MM.1S (cell line): Measurements from ENCODE around the gene FAM118B.

Source experiments
- DNase-seq: peaks from one replicate; pipeline ENCODE4 v3.0.0-alpha.2; 2015
- H2AFZ ChIP-seq: fragments of 300-600 bp; sonication (generic); 2 replicates; pipeline ENCODE4 v1.6.0; 2016; ENCODE audit warnings: antibody characterized with exemption, low read length
- H3F3A ChIP-seq: fragments of 300-600 bp; sonication (generic); 2 replicates; pipeline ENCODE4 v1.6.1; 2016; ENCODE audit warnings: mild to moderate bottlenecking, antibody characterized with exemption, low read length, moderate library complexity, mixed read lengths; ENCODE audit not compliant: insufficient read depth
- H3K27ac ChIP-seq: fragments of 300-600 bp; sonication (generic); 2 replicates; pipeline ENCODE4 v1.5.1; 2016; ENCODE audit warnings: mild to moderate bottlenecking, low read length
- H3K27me3 ChIP-seq: fragments of 300-600 bp; sonication (generic); replicated peaks from 2 replicates; pipeline ENCODE4 v1.6.0; 2016; ENCODE audit warnings: low read length; ENCODE audit not compliant: insufficient read depth
- H3K36me3 ChIP-seq: fragments of 300-600 bp; sonication (generic); replicated peaks from 2 replicates; pipeline ENCODE4 v1.6.1; 2016; ENCODE audit warnings: mild to moderate bottlenecking, low read length, mixed read lengths; ENCODE audit not compliant: insufficient read depth
- H3K4me1 ChIP-seq: fragments of 300-600 bp; sonication (generic); 2 replicates; pipeline ENCODE4 v1.6.1; 2016; ENCODE audit warnings: low read length, mixed read lengths
- H3K4me2 ChIP-seq: fragments of 300-600 bp; sonication (generic); 2 replicates; pipeline ENCODE4 v1.6.0; 2016; ENCODE audit warnings: low read depth, low read length
- H3K4me3 ChIP-seq: fragments of 300-600 bp; sonication (generic); 2 replicates; pipeline ENCODE4 v1.5.1; 2016; ENCODE audit warnings: low read length, mixed read lengths
- H3K79me2 ChIP-seq: fragments of 300-600 bp; sonication (generic); 2 replicates; pipeline ENCODE4 v1.6.1; 2016; ENCODE audit warnings: mixed run types, low read length, mixed read lengths
- H3K9ac ChIP-seq: fragments of 300-600 bp; sonication (generic); 2 replicates; pipeline ENCODE4 v1.6.1; 2016; ENCODE audit warnings: low read length, mixed read lengths
- H3K9me2 ChIP-seq: fragments of 300-600 bp; sonication (generic); replicated peaks from 2 replicates; pipeline ENCODE4 v1.6.1; 2016; ENCODE audit warnings: mild to moderate bottlenecking, low read length, mixed read lengths; ENCODE audit not compliant: insufficient read depth
- H3K9me3 ChIP-seq: fragments of 300-600 bp; sonication (generic); replicated peaks from 2 replicates; pipeline ENCODE4 v1.6.1; 2016; ENCODE audit warnings: mild to moderate bottlenecking, low read length, mixed read lengths; ENCODE audit not compliant: insufficient read depth
- H4K20me1 ChIP-seq: fragments of 300-600 bp; sonication (generic); 2 replicates; pipeline ENCODE4 v1.6.1; 2016; ENCODE audit warnings: mild to moderate bottlenecking, low read length, moderate library complexity, mixed read lengths; ENCODE audit not compliant: insufficient read depth
- CTCF ChIP-seq: fragments of 300-600 bp; sonication (generic); IDR thresholded peaks from 2 replicates; pipeline ENCODE4 v1.5.1; 2016; ENCODE audit warnings: antibody characterized with exemption, low read length, mixed read lengths
- EZH2 ChIP-seq: fragments of 300-600 bp; sonication (generic); optimal IDR thresholded peaks from 2 replicates; pipeline ENCODE3; 2017; ENCODE audit warnings: low read depth, mild to moderate bottlenecking, antibody characterized with exemption, low read length, mixed read lengths
- EZH2phosphoT487 ChIP-seq: fragments of 300-600 bp; sonication (generic); IDR thresholded peaks from 2 replicates; pipeline ENCODE4 v1.6.1; 2018; ENCODE audit warnings: antibody characterized with exemption, low read length

FAM118B gene

GRCh38 chr11:126281666-126282175 is 70.1 kb downstream of the FAM118B start:
- peak overlapping the region; percentile 89; the same call in 1 of the 2 replicates for H3K4me2 ChIP-seq

GRCh38 chr11:126282361-126282735 is 70.8 kb downstream of the FAM118B start:
- TF ChIP-seq EZH2 (no peak), CTCF (no peak), EZH2phosphoT487 (no peak)
- no peak for DNase-seq
- Histone ChIP-seq H3K27ac (peak overlapping the region; percentile 44; the same call in 1 of the 2 replicates), H3K4me3 (peak overlapping the region; percentile 79), H3F3A (peaks cover 20% of the 10 kb centered on the region), H3K9ac (peak overlapping the region; percentile 88; the same call in 1 of the 2 replicates), H3K4me2 (peak overlapping the region; percentile 89), H3K9me2 (no peaks in the 10 kb centered on the region), H4K20me1 (no peaks in the 10 kb centered on the region), H3K27me3 (no peaks in the 10 kb centered on the region), H3K36me3 (no peaks in the 10 kb centered on the region), H3K4me1 (peaks cover 7% of the 10 kb centered on the region), H3K9me3 (no peaks in the 10 kb centered on the region), H3K79me2 (peaks cover 35% of the 10 kb centered on the region), H2AFZ (peak overlapping the region; percentile 67)

More at GRCh38 chr11:126281666-126282175, 70.1 kb downstream of the FAM118B start:
- H3K9ac ChIP-seq, result no peak overlapping the region
- no peak overlapping the region for H3K27ac ChIP-seq
- no peaks in the 10 kb centered on the region for H4K20me1 ChIP-seq
- TF ChIP-seq EZH2 (no peak), EZH2phosphoT487 (no peak), CTCF (no peak)
- H3K9me3 ChIP-seq, result no peaks in the 10 kb centered on the region
- H3K4me3 ChIP-seq, result peak overlapping the region; percentile 79; the same call in 1 of the 2 replicates
- peaks cover 20% of the 10 kb centered on the region for H3F3A ChIP-seq
- H3K9me2 ChIP-seq, result no peaks in the 10 kb centered on the region
- no peaks in the 10 kb centered on the region for H3K27me3 ChIP-seq
- no peak for DNase-seq
- peaks cover 30% of the 10 kb centered on the region for H3K79me2 ChIP-seq
- peaks cover 7% of the 10 kb centered on the region for H3K4me1 ChIP-seq
- peak overlapping the region; percentile 67; the same call in 1 of the 2 replicates for H2AFZ ChIP-seq
- H3K36me3 ChIP-seq, result no peaks in the 10 kb centered on the region

- H3K27ac ChIP-seq, result peak within 1 kb of the TSS; percentile 77
- no peaks in the 10 kb centered on the region for H3K9me2 ChIP-seq
These were observed 71.4 kb downstream of the FAM118B start, which contains the start of gene TIRAP for GRCh38 chr11:126282736-126283591. TIRAP (plus strand) TSS chr11:126283093; CDS start chr11:126290895, 7,802 bp downstream.

More at GRCh38 chr11:126282736-126283591, 71.4 kb downstream of the FAM118B start, which contains the start of gene TIRAP:
- peak within 1 kb of the TSS; percentile 89 for H3K4me2 ChIP-seq
- peaks cover 20% of the 10 kb centered on the region for H3F3A ChIP-seq
- peaks cover 35% of the 10 kb centered on the region for H3K79me2 ChIP-seq
- H3K4me1 ChIP-seq, result peaks cover 7% of the 10 kb centered on the region
- no peaks in the 10 kb centered on the region for H3K9me3 ChIP-seq
- no peaks in the 10 kb centered on the region for H4K20me1 ChIP-seq
- TF ChIP-seq CTCF, result no peak
- TF ChIP-seq EZH2phosphoT487, result no peak
- TF ChIP-seq EZH2, result no peak
- peak; percentile 61 for DNase-seq
- H3K27me3 ChIP-seq, result no peaks in the 10 kb centered on the region
- peak within 1 kb of the TSS; percentile 79 for H2AFZ ChIP-seq
- H3K36me3 ChIP-seq, result no peaks in the 10 kb centered on the region
- peak within 1 kb of the TSS; percentile 88 for H3K9ac ChIP-seq
- H3K4me3 ChIP-seq, result peak within 1 kb of the TSS; percentile 79
